Naive thymus-derived CD8-positive, alpha-beta T cell (primary cell): ENCODE results near the gene SERPINF2. TPM values are rescaled to one million over a fixed set of nuclear protein-coding genes. Genes with fewer than 3 reads are reported as not detected.

Experiments used
- ATAC-seq, 2 donors: fragments of 150-1000 bp; cut with Tn5 transposase in 1 of 2; sonication (Bioruptor Pico), chemical (Tn5 transposase) in 1 of 2; 1 replicate in 1 of 2; 2 replicates in 1 of 2; pipeline ENCODE4 v1.10.0; 2021; ENCODE audit warnings: mild to moderate bottlenecking in 2 of 2, moderate library complexity in 2 of 2
- POLR2A ChIA-PET: fragments of 350-600 bp; sonication (Branson Sonifier 250); formaldehyde crosslinking; loops from one replicate; lab custom pipeline; 2021; ENCODE audit warnings: antibody characterized with exemption; lab: Charles Lee
- DNase-seq, 10 donors: peaks; one replicate each; pipeline versions ENCODE4 v3.0.0 to v3.0.0-alpha.2; 2020 to 2022
- H3K27ac Mint-ChIP-seq, 10 donors: one replicate each; pipeline ENCODE4 v1.8.0; 2020 to 2022; ENCODE audit warnings: mild to moderate bottlenecking in 10 of 10, mixed read lengths in 10 of 10, moderate library complexity in 4 of 10, inconsistent platforms in 1 of 10
- H3K27me3 Mint-ChIP-seq, 5 donors: one replicate each; pipeline ENCODE4 v1.8.0; 2021 to 2022; ENCODE audit warnings: mixed read lengths in 5 of 5
- H3K36me3 Mint-ChIP-seq, 3 donors: one replicate each; pipeline ENCODE4 v1.8.0; 2020 to 2022; ENCODE audit warnings: mixed read lengths in 3 of 3, mild to moderate bottlenecking in 2 of 3, inconsistent platforms in 1 of 3
- H3K4me1 Mint-ChIP-seq, 4 donors: one replicate each; pipeline ENCODE4 v1.8.0; 2021 to 2022; ENCODE audit warnings: mixed read lengths in 4 of 4
- H3K4me3 Mint-ChIP-seq, 10 donors: one replicate each; pipeline ENCODE4 v1.8.0; 2020 to 2022; ENCODE audit warnings: mild to moderate bottlenecking in 10 of 10, mixed read lengths in 10 of 10, moderate library complexity in 6 of 10, inconsistent platforms in 1 of 10
- H3K9me3 Mint-ChIP-seq, 9 donors: one replicate each; pipeline ENCODE4 v1.8.0; 2020 to 2022; ENCODE audit warnings: mixed read lengths in 9 of 9, mild to moderate bottlenecking in 3 of 9, inconsistent platforms in 1 of 9, moderate library complexity in 1 of 9
- polyA plus RNA-seq, 3 donors: library from polyadenylated mRNA; unstranded; fragments of 300-500 nt; fragmentation: Illumina TruSeq; gene quantifications; one replicate each; pipeline ENCODE4 v1.2.3, GENCODE V29; 2021
- total RNA-seq, 8 experiments: library from RNA in 2 of 8; stranded (reverse) in 2 of 8; gene quantifications; one replicate each; pipeline ENCODE4 v1.2.3 and lab custom pipeline; 2021 to 2026

The SERPINF2 gene
- total and polyA plus RNA-seq, 5 experiments from 2014 or later = 0.10 to 1.5 (median 0.55) TPM; not detected in 1

GRCh38 chr17:1710807-1711553 lies 31.7 kb upstream of the SERPINF2 start:
- ATAC-seq (peak; percentile 11 to 15), DNase-seq (peak in 2 of 10 donors; percentile 28 to 39)
- Mint-ChIP-seq H3K36me3 (no peaks in the 10 kb centered on the region), H3K9me3 (no peaks in the 10 kb centered on the region), H3K4me1 (peaks cover 8 to 32% (median 26%) of the 10 kb centered on the region in 4 donors), H3K27me3 (peaks cover 3 to 40% (median 21%) of the 10 kb centered on the region in 5 donors), H3K4me3 (peak overlapping the region; percentile 56 to 83 (median 74)), H3K27ac (peak overlapping the region in 5 of 10 donors; percentile 14 to 66 (median 32))
- POLR2A ChIA-PET = interaction anchor here (0.6 to 1.6 kb wide), 2 partner anchors 19 to 27 kb away, joined by 3 to 5 read pairs; no protein-coding TSS in a partner anchor

GRCh38 chr17:1711804-1712203 lies 30.9 kb upstream of the SERPINF2 start:
- ATAC-seq (no peak), DNase-seq (no peak)
- Mint-ChIP-seq H3K9me3 (no peaks in the 10 kb centered on the region), H3K4me1 (peaks cover 10 to 36% (median 30%) of the 10 kb centered on the region in 4 donors), H3K27me3 (peaks cover 3 to 33% (median 19%) of the 10 kb centered on the region in 5 donors), H3K36me3 (no peaks in the 10 kb centered on the region), H3K4me3 (peak overlapping the region in 6 of 10 donors; percentile 3 to 75 (median 39)), H3K27ac (peak overlapping the region in 1 of 10 donors; percentile 14)
- POLR2A ChIA-PET = interaction anchor here (0.6 to 2.5 kb wide), 2 partner anchors 20 to 28 kb away, joined by 3 to 11 read pairs; no protein-coding TSS in a partner anchor

- peak overlapping the region in 1 of 10 donors; percentile 37 for H3K27ac Mint-ChIP-seq
- H3K4me1 Mint-ChIP-seq = peaks cover 14 to 40% (median 35%) of the 10 kb centered on the region in 4 donors
- POLR2A ChIA-PET = interaction anchor here (0.8 to 2.5 kb wide), 2 partner anchors 16 to 28 kb away, joined by 8 to 11 read pairs; no protein-coding TSS in a partner anchor
- H3K9me3 Mint-ChIP-seq = no peaks in the 10 kb centered on the region
- peak overlapping the region in 3 of 10 donors; percentile 11 to 42 (median 36) for H3K4me3 Mint-ChIP-seq
- H3K36me3 Mint-ChIP-seq = no peaks in the 10 kb centered on the region
- DNase-seq = no peak
- ATAC-seq = no peak
- peaks cover 1 to 31% (median 17%) of the 10 kb centered on the region in 5 donors for H3K27me3 Mint-ChIP-seq
Observed at GRCh38 chr17:1712271-1712670, 30.4 kb upstream of the SERPINF2 start.

- no peaks in the 10 kb centered on the region for H3K36me3 Mint-ChIP-seq
- ATAC-seq (no peak), DNase-seq (no peak)
- H3K27me3 Mint-ChIP-seq = peaks cover 0 to 21% (median 16%) of the 10 kb centered on the region in 5 donors
- H3K27ac Mint-ChIP-seq = no peak overlapping the region
- POLR2A ChIA-PET = interaction anchor here (0.6 to 2.5 kb wide), 3 partner anchors 9 to 55 kb away, joined by 3 to 11 read pairs (median 3); no protein-coding TSS in a partner anchor
- no peaks in the 10 kb centered on the region for H3K9me3 Mint-ChIP-seq
- H3K4me3 Mint-ChIP-seq = peak overlapping the region in 3 of 10 donors; percentile 20 to 48 (median 48)
- H3K4me1 Mint-ChIP-seq = peaks cover 18 to 51% (median 43%) of the 10 kb centered on the region in 4 donors
Observed at GRCh38 chr17:1713160-1713877, 29.4 kb upstream of the SERPINF2 start.

GRCh38 chr17:1713878-1714426 lies 28.7 kb upstream of the SERPINF2 start:
- no peaks in the 10 kb centered on the region for H3K9me3 Mint-ChIP-seq
- peaks cover 16 to 51% (median 41%) of the 10 kb centered on the region in 4 donors for H3K4me1 Mint-ChIP-seq
- H3K27ac Mint-ChIP-seq = peak overlapping the region in 5 of 10 donors; percentile 22 to 67 (median 47)
- no peaks in the 10 kb centered on the region for H3K36me3 Mint-ChIP-seq
- no peak for DNase-seq
- peaks cover 0 to 16% (median 14%) of the 10 kb centered on the region in 5 donors for H3K27me3 Mint-ChIP-seq
- H3K4me3 Mint-ChIP-seq = peak overlapping the region; percentile 16 to 76 (median 59)
- POLR2A ChIA-PET = interaction anchor here (0.6 to 2.5 kb wide), 5 partner anchors 10 to 96 kb away, joined by 3 to 11 read pairs (median 3); no protein-coding TSS in a partner anchor
- no peak for ATAC-seq

GRCh38 chr17:1714427-1714979 lies 28.2 kb upstream of the SERPINF2 start:
- H3K4me3 Mint-ChIP-seq = peak overlapping the region; percentile 16 to 76 (median 62)

GRCh38 chr17:1714980-1715802 lies 27.5 kb upstream of the SERPINF2 start:
- peaks cover 16 to 51% (median 38%) of the 10 kb centered on the region in 4 donors for H3K4me1 Mint-ChIP-seq
- no peaks in the 10 kb centered on the region for H3K9me3 Mint-ChIP-seq
- peak overlapping the region; percentile 24 to 87 (median 58) for H3K4me3 Mint-ChIP-seq
- DNase-seq (no peak), ATAC-seq (no peak)
- H3K27ac Mint-ChIP-seq = peak overlapping the region in 3 of 10 donors; percentile 27 to 75 (median 43)
- POLR2A ChIA-PET = interaction anchor here (0.6 to 3.2 kb wide), 14 partner anchors 9 to 299 kb away, joined by 3 to 19 read pairs (median 5); partner anchors contain the start of genes PRPF8, RILP, RPA1 and SMYD4
- H3K36me3 Mint-ChIP-seq = no peaks in the 10 kb centered on the region
- H3K27me3 Mint-ChIP-seq = peaks cover 0 to 16% (median 13%) of the 10 kb centered on the region in 5 donors

More at GRCh38 chr17:1714427-1714979, 28.2 kb upstream of the SERPINF2 start:
- Mint-ChIP-seq H3K4me1 (peaks cover 16 to 51% (median 38%) of the 10 kb centered on the region in 4 donors), H3K9me3 (no peaks in the 10 kb centered on the region), H3K27ac (peak overlapping the region in 5 of 10 donors; percentile 22 to 67 (median 47)), H3K36me3 (no peaks in the 10 kb centered on the region), H3K27me3 (peaks cover 0 to 16% (median 13%) of the 10 kb centered on the region in 5 donors)
- POLR2A ChIA-PET = interaction anchor here (0.6 to 3.2 kb wide), 6 partner anchors 10 to 104 kb away, joined by 3 to 18 read pairs (median 4); partner anchors contain the start of gene PRPF8
- DNase-seq (peak in 2 of 10 donors; percentile 12 to 37), ATAC-seq (no peak)

GRCh38 chr17:1715803-1716075 lies 26.9 kb upstream of the SERPINF2 start:
- POLR2A ChIA-PET = interaction anchor here (0.6 to 3.2 kb wide), 14 partner anchors 9 to 360 kb away, joined by 3 to 19 read pairs (median 6); partner anchors contain the start of genes PRPF8, RILP, RPA1 and SMYD4
- H3K27ac Mint-ChIP-seq = peak overlapping the region in 8 of 10 donors; percentile 25 to 96 (median 86)
- no peaks in the 10 kb centered on the region for H3K36me3 Mint-ChIP-seq
- H3K4me3 Mint-ChIP-seq = peak overlapping the region; percentile 83 to 96 (median 94)
- DNase-seq (no peak), ATAC-seq (no peak)
- H3K27me3 Mint-ChIP-seq = peaks cover 0 to 16% (median 13%) of the 10 kb centered on the region in 5 donors
- H3K4me1 Mint-ChIP-seq = peaks cover 15 to 50% (median 37%) of the 10 kb centered on the region in 4 donors
- no peaks in the 10 kb centered on the region for H3K9me3 Mint-ChIP-seq

GRCh38 chr17:1716076-1716911 lies 26.4 kb upstream of the SERPINF2 start:
- peak overlapping the region; percentile 83 to 96 (median 94) for H3K4me3 Mint-ChIP-seq
- H3K9me3 Mint-ChIP-seq = no peaks in the 10 kb centered on the region
- H3K4me1 Mint-ChIP-seq = peaks cover 13 to 48% (median 34%) of the 10 kb centered on the region in 4 donors
- H3K27ac Mint-ChIP-seq = peak overlapping the region; percentile 90 to 96 (median 94)
- no peaks in the 10 kb centered on the region for H3K36me3 Mint-ChIP-seq
- H3K27me3 Mint-ChIP-seq = peaks cover 0 to 14% (median 13%) of the 10 kb centered on the region in 5 donors
- peak; percentile 95 to 100 (median 100) for DNase-seq
- peak; percentile 87 for ATAC-seq
- POLR2A ChIA-PET = interaction anchor here (0.6 to 3.2 kb wide), 26 partner anchors 8 to 551 kb away, joined by 3 to 19 read pairs (median 4); partner anchors contain the start of genes DPH1, PRPF8, RILP and RPA1
